Adipocyte (in vitro differentiated cells): Measurements from ENCODE around the gene WWP2.
"Not testable (repeated sequence)": the region's sequence is repeated elsewhere in the genome, so short reads cannot be mapped to it uniquely, and the experiment has no call there.

Experiments
- DNase-seq: peaks from one replicate; pipeline ENCODE4 v3.0.0-alpha.2; 2015; ENCODE audit warnings: low read depth
- H3K27me3 ChIP-seq: replicated peaks from 2 replicates; pipeline ENCODE4 v1.7.0; 2013; ENCODE audit warnings: mild to moderate bottlenecking, low read length, moderate library complexity; ENCODE audit not compliant: control insufficient read depth, insufficient read depth
- H3K36me3 ChIP-seq: 2 replicates; pipeline ENCODE4 v1.7.0; 2013; ENCODE audit warnings: low read length, mild to moderate bottlenecking, moderate library complexity; ENCODE audit not compliant: control insufficient read depth, insufficient read depth, severe bottlenecking
- H3K4me1 ChIP-seq: 2 replicates; pipeline ENCODE4 v1.7.0; 2013; ENCODE audit warnings: mild to moderate bottlenecking, low read length, moderate library complexity; ENCODE audit not compliant: control insufficient read depth, insufficient read depth
- H3K4me3 ChIP-seq: 2 replicates; pipeline ENCODE4 v1.7.0; 2013; ENCODE audit warnings: mild to moderate bottlenecking, low read length, moderate library complexity
- H3K9ac ChIP-seq: 2 replicates; pipeline ENCODE4 v1.7.0; 2013; ENCODE audit warnings: mild to moderate bottlenecking, low read length, moderate library complexity
- H3K9me3 ChIP-seq: 2 replicates; pipeline ENCODE4 v1.7.0; 2013; ENCODE audit warnings: mild to moderate bottlenecking, low read length, moderate library complexity; ENCODE audit not compliant: control insufficient read depth

WWP2 gene

GRCh38 chr16:69773260-69773947, 11.3 kb downstream of the WWP2 start:
- Histone ChIP-seq H3K9me3 (peaks cover 3% of the 10 kb centered on the region), H3K36me3 (no peaks in the 10 kb centered on the region), H3K4me3 (peak overlapping the region; percentile 61), H3K9ac (no peak overlapping the region), H3K4me1 (peaks cover 7% of the 10 kb centered on the region), H3K27me3 (no peaks in the 10 kb centered on the region)
- no peak for DNase-seq

DNA sequence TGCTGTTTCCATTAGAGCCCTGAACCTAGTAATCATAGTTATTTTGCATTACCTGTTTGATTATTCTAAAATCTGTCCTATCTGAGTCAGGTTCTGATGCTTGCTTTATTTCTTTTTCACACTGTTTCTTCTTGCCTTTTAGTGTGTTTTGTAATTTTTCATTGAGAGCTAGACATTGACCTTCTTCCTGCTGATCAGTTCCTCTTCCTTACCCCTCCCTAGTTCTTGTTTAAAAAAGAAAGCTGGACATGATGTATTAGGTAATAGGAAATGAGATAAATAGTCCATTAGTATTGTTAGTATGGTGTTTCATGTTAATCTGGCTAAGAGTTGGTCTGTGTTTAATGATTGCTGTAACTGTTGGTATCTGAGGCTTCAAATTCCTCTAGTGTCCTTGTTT, 13.4 kb downstream of the WWP2 start:
- peaks cover 3% of the 10 kb centered on the region for H3K9me3 ChIP-seq
- H3K36me3 ChIP-seq, result no peaks in the 10 kb centered on the region
- H3K27me3 ChIP-seq, result no peaks in the 10 kb centered on the region
- no peak for DNase-seq
- peaks cover 7% of the 10 kb centered on the region for H3K4me1 ChIP-seq
- no peak overlapping the region for H3K9ac ChIP-seq
- H3K4me3 ChIP-seq, result no peak overlapping the region

- Histone ChIP-seq H3K4me1 (no peaks in the 10 kb centered on the region), H3K36me3 (no peaks in the 10 kb centered on the region), H3K9ac (no peak overlapping the region), H3K4me3 (no peak overlapping the region), H3K9me3 (peaks cover 3% of the 10 kb centered on the region), H3K27me3 (no peaks in the 10 kb centered on the region)
- no peak for DNase-seq
Measured at GRCh38 chr16:69779724-69780123, 17.6 kb downstream of the WWP2 start.

DNA sequence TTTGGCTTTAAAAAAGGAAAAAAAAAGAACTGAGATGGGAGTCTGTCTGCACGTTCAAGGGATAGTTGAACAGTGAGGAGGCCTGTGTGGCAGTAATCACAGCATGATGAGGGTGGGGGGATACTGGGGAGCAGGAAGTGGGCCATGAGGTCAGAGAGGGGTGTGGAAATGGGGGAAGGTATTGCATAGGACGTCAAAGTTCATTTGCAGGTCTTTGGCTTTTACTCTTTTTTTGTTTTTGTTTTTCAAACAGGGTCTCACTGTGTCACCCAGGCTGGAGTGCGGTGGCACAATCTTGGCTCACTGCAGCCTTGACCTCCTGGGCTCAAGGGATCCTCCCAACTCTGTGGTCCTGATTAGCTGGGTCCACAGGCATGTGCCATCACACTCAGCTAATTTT, 19.0 kb downstream of the WWP2 start:
- Histone ChIP-seq H3K4me1 (no peaks in the 10 kb centered on the region), H3K9ac (no peak overlapping the region), H3K9me3 (no peaks in the 10 kb centered on the region), H3K27me3 (no peaks in the 10 kb centered on the region), H3K4me3 (no peak overlapping the region), H3K36me3 (no peaks in the 10 kb centered on the region)
- DNase-seq, result no peak

GRCh38 chr16:69784586-69784985, 22.5 kb downstream of the WWP2 start:
- Histone ChIP-seq H3K9ac (no peak overlapping the region), H3K4me1 (no peaks in the 10 kb centered on the region), H3K9me3 (no peaks in the 10 kb centered on the region), H3K36me3 (peaks cover 13% of the 10 kb centered on the region), H3K27me3 (no peaks in the 10 kb centered on the region), H3K4me3 (no peak overlapping the region)
- no peak for DNase-seq

DNA sequence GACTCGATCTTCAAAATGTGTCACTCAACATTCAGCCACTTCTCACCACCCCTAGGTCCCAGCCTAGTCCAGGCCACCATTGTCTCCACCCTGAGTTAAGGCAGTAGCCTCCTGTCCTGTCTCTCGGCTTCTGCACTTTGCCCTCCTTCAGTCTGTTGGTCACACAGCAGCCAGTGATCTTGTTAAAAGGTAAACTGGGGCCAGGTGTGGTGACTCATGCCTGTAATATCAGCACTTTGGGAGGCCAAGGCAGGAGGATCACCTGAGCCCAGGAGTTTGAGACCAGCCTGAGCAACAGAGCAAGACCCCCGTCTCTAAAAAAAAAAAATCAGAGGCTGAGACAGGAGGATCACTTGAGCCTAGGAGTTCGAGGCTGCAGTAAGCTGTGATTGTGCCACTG, 25.8 kb downstream of the WWP2 start:
- Histone ChIP-seq H3K36me3 (peaks cover 17% of the 10 kb centered on the region), H3K9ac (no peak overlapping the region), H3K4me3 (no peak overlapping the region), H3K9me3 (no peaks in the 10 kb centered on the region), H3K4me1 (no peaks in the 10 kb centered on the region), H3K27me3 (no peaks in the 10 kb centered on the region)
- no peak for DNase-seq

- not testable (repeated sequence) for H3K27me3 ChIP-seq
Measured at GRCh38 chr16:69791391-69791847, 29.3 kb downstream of the WWP2 start.

DNA sequence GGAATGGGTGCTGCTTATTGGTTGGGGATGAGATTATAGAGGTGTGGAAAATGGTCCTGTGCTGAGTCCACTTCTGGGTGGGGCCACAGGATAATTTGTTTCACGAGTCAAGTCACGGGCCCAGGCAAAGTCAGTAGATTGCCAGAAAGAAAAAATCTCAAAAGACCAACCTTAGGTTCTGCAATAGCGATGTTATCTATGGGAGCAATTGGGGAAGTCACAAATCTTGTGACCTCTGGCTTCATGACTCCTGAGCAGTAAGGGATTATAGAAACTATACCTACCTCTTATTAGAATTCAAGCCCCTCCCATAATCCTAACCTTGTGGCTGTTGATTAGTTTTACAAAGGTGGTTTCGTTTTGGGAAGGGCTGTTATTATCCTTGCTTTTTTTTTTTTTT, 31.4 kb downstream of the WWP2 start:
- H3K4me1 ChIP-seq, result peaks cover 9% of the 10 kb centered on the region
- no peak for DNase-seq
- no peaks in the 10 kb centered on the region for H3K9me3 ChIP-seq
- H3K27me3 ChIP-seq, result no peaks in the 10 kb centered on the region
- H3K36me3 ChIP-seq, result peaks cover 6% of the 10 kb centered on the region
- H3K4me3 ChIP-seq, result no peak overlapping the region
- no peak overlapping the region for H3K9ac ChIP-seq

More at GRCh38 chr16:69791391-69791847, 29.3 kb downstream of the WWP2 start:
- peaks cover 17% of the 10 kb centered on the region for H3K36me3 ChIP-seq
- not testable (repeated sequence) for DNase-seq, H3K9me3 ChIP-seq, H3K4me3 ChIP-seq, H3K4me1 ChIP-seq, H3K9ac ChIP-seq

DNA sequence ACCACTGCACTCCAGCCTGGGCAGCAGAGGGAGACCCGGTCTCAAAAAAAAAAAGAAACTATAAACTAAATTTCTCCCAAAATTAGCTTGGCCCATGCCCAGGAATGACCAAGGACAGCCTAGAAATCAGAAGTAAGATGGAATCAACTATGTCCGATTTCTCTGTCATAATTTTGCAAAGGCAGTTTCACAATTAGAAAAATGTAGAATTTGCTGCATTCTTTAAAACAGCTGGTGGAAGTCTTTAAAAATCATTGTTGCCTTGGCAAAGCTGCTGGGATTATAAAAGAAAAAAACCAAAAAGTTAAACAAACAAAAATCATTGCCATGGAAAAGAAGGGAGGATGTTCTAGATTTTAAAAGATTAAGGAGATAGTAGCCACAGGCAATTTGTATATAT, 32.4 kb downstream of the WWP2 start:
- Histone ChIP-seq H3K36me3 (peaks cover 6% of the 10 kb centered on the region), H3K4me3 (no peak overlapping the region), H3K4me1 (peaks cover 18% of the 10 kb centered on the region), H3K9me3 (no peaks in the 10 kb centered on the region), H3K27me3 (no peaks in the 10 kb centered on the region), H3K9ac (no peak overlapping the region)
- DNase-seq, result peak; percentile 28

DNA sequence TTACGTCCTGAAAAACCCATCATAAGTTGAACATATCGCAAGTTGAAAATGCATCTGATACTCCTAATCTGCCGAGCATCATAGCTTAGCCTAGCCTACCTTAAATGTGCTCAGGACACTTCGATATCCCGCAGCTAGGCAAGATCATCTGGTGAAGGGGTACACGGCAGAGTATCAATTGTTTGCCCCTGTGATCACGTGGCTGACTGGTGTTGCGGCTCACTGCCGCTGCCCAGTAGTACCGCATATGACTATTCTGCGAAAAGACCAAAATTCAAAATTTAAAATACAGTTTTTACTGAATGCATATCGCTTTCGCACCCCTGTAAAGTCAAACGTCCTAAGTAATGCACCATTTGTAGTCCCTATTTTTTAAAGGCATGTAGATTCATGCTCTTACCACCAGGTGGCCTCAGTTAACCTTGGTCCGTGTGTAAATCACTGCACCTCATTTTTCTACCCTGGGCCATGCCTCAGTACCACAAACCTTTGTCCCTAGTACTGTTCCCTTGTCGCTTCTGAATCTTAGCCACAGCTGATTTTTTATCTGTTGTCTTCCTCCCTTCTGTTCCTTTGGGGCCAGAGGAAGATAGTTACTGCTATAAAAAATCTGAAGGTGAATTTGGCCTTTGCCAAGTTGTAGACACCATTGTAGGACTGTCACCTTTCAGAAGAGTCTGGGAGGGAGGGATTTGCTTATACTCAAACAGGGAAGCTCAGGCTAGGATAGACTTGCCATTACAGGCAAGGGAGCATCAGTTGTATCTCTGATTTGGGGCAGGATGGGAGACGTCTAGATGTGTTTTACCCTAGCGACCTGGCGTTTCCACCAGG, 34.4 kb downstream of the WWP2 start:
- Histone ChIP-seq H3K9me3 (no peaks in the 10 kb centered on the region), H3K9ac (peak overlapping the region; percentile 33), H3K36me3 (peaks cover 12% of the 10 kb centered on the region), H3K4me3 (no peak overlapping the region), H3K4me1 (peaks cover 26% of the 10 kb centered on the region), H3K27me3 (no peaks in the 10 kb centered on the region)
- peak; percentile 85 for DNase-seq

DNA sequence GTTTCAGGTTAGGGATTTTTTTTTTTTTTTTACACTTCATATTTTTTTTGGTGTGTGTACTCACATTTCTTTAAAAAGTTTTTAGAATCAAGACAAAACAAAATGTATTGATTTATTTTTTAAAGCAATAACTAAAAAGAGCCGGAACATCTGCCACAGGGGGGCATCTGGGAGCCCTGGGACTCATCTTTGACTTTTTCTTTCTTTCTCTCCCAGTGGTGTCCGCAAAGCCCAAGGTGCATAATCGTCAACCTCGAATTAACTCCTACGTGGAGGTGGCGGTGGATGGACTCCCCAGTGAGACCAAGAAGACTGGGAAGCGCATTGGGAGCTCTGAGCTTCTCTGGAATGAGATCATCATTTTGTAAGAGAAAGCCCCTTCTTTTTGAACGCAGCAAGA, 36.3 kb downstream of the WWP2 start:
- Histone ChIP-seq H3K36me3 (peaks cover 12% of the 10 kb centered on the region), H3K9me3 (no peaks in the 10 kb centered on the region), H3K4me1 (peaks cover 26% of the 10 kb centered on the region), H3K27me3 (no peaks in the 10 kb centered on the region), H3K4me3 (no peak overlapping the region), H3K9ac (no peak overlapping the region)
- peak; percentile 11 for DNase-seq
